ENCODE results near the gene STPG3.

GRCh38 chr9:137229903-137230704 lies 21.0 kb upstream of the STPG3 start:
- TF ChIP-seq CTCF (IDR thresholded peaks at IDR 0.05; ENCODE audit: low read depth, low read length), result no peak
- TF ChIP-seq POLR2A (IDR thresholded peaks at IDR 0.05; ENCODE audit: extremely low read depth, insufficient read length), result no peak
- TF ChIP-seq MYC (IDR thresholded peaks at IDR 0.05; ENCODE audit: low read depth, low read length), result no peak

Data from NB4 (cell line).